Stimulated activated CD8-positive, alpha-beta memory T cell treated with anti-CD3 and anti-CD28 coated beads, Interleukin-7, amount 100 ng/mL, for 48 hours (primary cell): ENCODE data around the gene NETO1.

Source experiments
- DNase-seq, 2 donors: peaks; one replicate each; pipeline ENCODE4 v3.0.0-alpha.2; 2020; ENCODE audit warnings: low read depth in 1 of 2; ENCODE audit errors: extremely low read depth in 1 of 2

NETO1 gene

GRCh38 chr18:72867746-72868584 lies at the start of gene NETO1:
TSS of gene NETO1 (minus strand) at chr18:72867987. CDS start at chr18:72867291, 696 bp downstream.
- no peak for DNase-seq

GRCh38 chr18:72910045-72910444 lies 42.3 kb upstream of the NETO1 start:
- DNase-seq = no peak

- DNase-seq = no peak
These were observed 40.4 kb upstream of the NETO1 start for GRCh38 chr18:72908181-72908580.

GRCh38 chr18:72903033-72903432 lies 35.2 kb upstream of the NETO1 start:
- no peak for DNase-seq

GRCh38 chr18:72899338-72899737 lies 31.6 kb upstream of the NETO1 start:
- DNase-seq = no peak

GRCh38 chr18:72898870-72899269 lies 31.1 kb upstream of the NETO1 start:
- no peak for DNase-seq

- no peak for DNase-seq
These were observed 27.8 kb upstream of the NETO1 start for GRCh38 chr18:72895548-72895947.

GRCh38 chr18:72878561-72878960 lies 10.8 kb upstream of the NETO1 start:
- DNase-seq = no peak

GRCh38 chr18:72878143-72878542 lies 10.4 kb upstream of the NETO1 start:
- no peak for DNase-seq

GRCh38 chr18:72871091-72871490 lies 3.3 kb upstream of the NETO1 start:
- no peak for DNase-seq

GRCh38 chr18:72869226-72870185 lies 1.7 kb upstream of the NETO1 start:
- no peak for DNase-seq

GRCh38 chr18:72868585-72869225 lies 918 bp upstream of the NETO1 start:
- DNase-seq = no peak

GRCh38 chr18:72866901-72867745 lies 664 bp downstream of the NETO1 start:
- no peak for DNase-seq

- no peak for DNase-seq
These were observed 1.3 kb downstream of the NETO1 start for GRCh38 chr18:72866442-72866900.

- DNase-seq = no peak
These were observed 4.0 kb downstream of the NETO1 start for GRCh38 chr18:72863754-72864153.

- no peak for DNase-seq
These were observed 8.7 kb downstream of the NETO1 start for GRCh38 chr18:72859088-72859487.

- DNase-seq = no peak
These were observed 18.1 kb downstream of the NETO1 start for GRCh38 chr18:72849671-72850070.

GRCh38 chr18:72848503-72849237 lies 19.1 kb downstream of the NETO1 start:
- no peak for DNase-seq

- DNase-seq = no peak
These were observed 20.0 kb downstream of the NETO1 start for GRCh38 chr18:72847771-72848170.
